GM18873 (cell line): Measurements from ENCODE around the gene TNFRSF19.

ENCODE experiments used
- ATAC-seq: cut with Tn5 transposase; IDR thresholded peaks from one replicate; pipeline ENCODE4 v1.9.1; 2021; ENCODE audit warnings: mild to moderate bottlenecking, moderate library complexity, moderate number of reproducible peaks; ENCODE audit not compliant: unreplicated experiment, low FRiP score

The TNFRSF19 gene

DNA sequence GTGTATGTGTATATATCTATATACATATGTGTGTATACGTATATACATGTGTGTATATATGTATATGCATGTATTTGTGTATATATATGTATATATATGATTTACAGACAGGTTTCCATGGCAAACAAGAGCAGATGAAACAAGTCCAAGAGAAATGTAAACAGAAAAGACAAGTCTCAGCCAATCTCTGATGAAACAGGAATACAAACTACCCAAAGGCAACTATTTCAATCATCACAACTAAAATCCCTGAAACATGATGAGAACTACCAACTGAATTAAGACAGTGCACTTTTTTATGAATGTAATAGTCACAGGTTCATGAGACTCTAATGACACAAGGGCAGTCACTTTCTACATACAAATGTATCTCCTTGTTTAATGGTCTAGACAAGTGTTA lies 140.2 kb downstream of the TNFRSF19 start:
- no peak for ATAC-seq

DNA sequence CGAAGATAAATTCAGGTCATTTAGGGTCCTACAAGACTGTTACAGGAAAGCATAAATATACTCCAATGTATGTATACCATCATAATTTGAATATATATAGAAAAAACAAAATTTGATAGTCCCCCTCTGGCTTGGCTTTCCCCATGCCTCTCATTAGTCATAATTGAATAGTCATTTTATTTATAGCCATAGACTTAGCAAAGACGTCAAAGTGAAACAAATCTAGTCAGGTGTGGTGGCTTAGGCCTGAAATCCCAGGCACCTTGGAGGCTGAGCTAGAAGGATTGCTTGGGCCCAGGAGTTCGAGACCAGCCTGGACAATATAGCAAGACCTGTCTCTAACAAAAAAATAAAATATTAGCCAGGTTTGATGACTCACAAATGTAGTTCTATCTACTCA lies 141.1 kb downstream of the TNFRSF19 start:
- ATAC-seq = no peak

GRCh38 chr13:23714672-23715071 lies 144.5 kb downstream of the TNFRSF19 start:
- no peak for ATAC-seq

GRCh38 chr13:23715092-23715761 lies 145.0 kb downstream of the TNFRSF19 start:
- ATAC-seq = no peak

- ATAC-seq = no peak
Observed at GRCh38 chr13:23715762-23716235, 145.6 kb downstream of the TNFRSF19 start.

DNA sequence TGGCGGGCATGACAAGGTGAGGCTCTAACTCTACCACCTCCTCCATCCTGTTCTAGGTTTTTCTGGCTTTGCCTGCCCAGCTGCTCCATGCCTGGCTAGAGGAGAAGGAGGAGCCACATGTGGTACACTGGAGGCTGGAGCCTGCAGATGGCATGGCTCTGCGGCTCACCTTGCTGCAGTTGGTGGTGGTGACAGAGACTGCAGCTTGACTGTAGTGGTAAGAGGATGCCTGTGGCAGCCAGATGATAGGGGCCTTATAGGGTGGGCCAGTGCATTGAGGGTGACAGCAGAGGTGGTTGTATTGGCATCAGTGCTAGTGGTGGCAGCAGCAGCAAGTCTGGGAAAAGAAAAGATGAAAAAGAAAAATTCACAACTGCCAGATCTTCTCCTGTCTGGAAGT lies 146.2 kb downstream of the TNFRSF19 start:
- ATAC-seq = no peak

GRCh38 chr13:23718996-23719395 lies 148.8 kb downstream of the TNFRSF19 start:
- no peak for ATAC-seq

DNA sequence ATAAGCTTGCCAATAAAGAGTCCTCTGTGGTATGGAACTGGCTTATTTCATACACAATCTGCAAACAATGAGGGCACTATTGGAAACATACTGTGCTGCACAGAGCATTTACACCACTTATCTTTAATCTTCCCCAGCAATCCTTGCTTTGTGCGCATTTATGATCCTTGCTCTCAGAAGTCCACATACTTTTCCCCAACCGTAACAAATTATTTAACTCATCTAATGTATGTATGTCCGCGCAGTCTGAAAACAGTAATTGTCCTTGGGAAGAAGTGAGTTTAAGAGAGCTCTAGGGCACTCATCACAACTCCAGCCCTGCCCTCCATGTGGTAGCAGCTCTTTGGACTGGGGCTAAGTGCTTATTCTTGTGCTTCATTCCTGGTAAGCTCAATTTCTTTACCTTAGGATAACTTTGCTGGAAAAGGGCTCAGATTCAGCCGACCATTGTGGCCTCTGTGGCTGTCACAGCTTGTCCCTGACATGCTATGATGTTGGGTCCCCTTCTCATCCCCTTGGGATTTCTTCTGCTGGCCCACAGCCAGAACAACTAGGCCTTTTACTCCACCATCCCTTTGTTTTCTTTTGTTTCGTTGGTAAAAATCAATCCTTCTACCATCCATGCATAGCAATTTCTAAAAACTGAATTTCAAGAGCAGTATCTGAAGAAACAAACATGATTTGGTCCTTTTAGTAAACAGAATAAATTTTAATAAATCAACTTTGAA lies 152.7 kb downstream of the TNFRSF19 start:
- no peak for ATAC-seq

GRCh38 chr13:23723471-23723870 lies 153.3 kb downstream of the TNFRSF19 start:
- ATAC-seq = no peak

GRCh38 chr13:23724196-23724970 lies 154.2 kb downstream of the TNFRSF19 start:
- ATAC-seq = no peak
